Measurements from ENCODE around the gene CACNB2.

DNA sequence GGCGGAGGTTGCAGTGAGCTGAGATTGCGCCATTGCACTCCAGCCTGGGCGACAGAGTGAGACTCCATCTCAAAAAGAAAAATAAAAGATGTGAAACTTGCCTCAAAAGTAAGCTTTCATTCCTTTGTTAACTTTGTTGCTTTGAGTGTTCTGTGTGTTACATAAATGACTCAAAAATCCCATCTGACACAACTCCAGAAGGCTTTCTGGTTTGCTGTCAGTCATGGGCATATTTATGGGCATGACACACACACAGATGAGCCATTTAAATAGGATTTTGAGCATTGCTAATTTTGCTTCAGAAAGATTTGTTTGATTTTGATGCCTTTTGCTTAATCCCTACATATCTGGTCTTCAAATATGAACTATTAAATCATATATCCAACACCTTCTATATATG lies 82.6 kb downstream of the CACNB2 start:
- no peak for TF ChIP-seq GATA2 (IDR thresholded peaks at IDR 0.05; ENCODE audit: low read depth, low read length)
- TF ChIP-seq GATA3 (IDR thresholded peaks at IDR 0.05; ENCODE audit: low read depth, low read length), result no peak

Data from SH-SY5Y (cell line).